Measurements from ENCODE around the gene NCAM2.
"Not testable (repeated sequence)": the region's sequence is repeated elsewhere in the genome, so short reads cannot be mapped to it uniquely, and the experiment has no call there.

The NCAM2 gene

DNA sequence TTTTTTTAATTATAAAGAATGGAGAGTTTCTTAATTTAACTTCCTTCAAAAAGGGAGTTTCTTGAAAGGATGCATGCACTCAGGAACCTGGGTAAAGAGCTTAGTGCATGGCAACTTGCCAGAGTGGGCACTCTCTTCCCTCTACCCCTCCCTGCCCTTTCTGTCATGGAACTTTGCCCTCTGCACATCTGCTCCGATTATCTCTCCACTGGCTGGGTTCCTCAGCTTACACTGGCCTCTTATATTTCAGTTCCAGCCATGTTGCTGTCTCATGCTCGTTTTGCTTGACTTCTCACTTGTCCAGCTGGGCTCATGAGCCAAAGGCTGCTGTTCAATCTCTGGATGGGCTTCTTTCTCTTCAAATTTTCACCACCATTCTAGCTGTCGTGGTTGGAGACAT, 87.0 kb downstream of the NCAM2 start:
- intact Hi-C loops (cut with DNase I), result no loop called here
- DNase-seq, result peak in 3 of 10 donors; percentile 13 to 80 (median 37)

DNA sequence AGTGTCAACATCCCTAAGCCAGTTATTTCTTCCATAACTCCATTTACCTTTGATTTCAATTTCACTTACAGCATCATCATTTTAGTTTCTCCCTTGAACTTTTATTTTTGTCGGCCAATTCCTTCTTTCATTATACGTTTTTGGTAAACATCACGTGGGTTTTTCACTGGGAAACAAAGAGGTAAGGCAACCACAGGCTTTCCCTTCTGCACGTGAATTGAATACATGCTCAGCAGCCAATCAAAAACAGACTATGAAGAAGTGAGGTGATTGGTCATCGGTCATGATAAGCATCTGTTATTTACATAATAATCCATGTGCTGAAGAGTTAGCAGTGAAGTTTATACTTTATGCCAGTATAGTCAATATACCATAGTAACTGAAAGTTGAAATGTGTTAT, 98.7 kb downstream of the NCAM2 start:
- DNase-seq, result no peak
- intact Hi-C loops (cut with DNase I), result no loop called here

DNA sequence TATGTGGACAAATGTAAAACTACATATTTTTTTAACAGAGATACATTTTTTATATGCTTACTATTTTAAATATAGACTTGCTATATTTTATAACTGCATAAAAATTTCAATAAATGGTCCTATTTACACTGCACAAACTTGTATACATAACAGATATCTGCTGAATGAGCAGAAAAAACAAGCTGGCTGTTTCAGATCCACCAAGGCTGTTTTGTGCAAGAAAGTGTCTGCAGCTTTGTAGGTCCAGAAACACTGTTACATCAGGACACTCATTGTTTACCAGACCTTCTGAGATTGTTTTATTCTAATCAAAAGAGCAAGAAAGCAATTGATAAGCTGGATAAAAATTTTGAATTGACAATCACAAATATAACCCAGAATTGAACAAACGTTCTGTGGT, 99.3 kb downstream of the NCAM2 start:
- DNase-seq, result no peak
- intact Hi-C loops (cut with DNase I), result no loop called here

DNA sequence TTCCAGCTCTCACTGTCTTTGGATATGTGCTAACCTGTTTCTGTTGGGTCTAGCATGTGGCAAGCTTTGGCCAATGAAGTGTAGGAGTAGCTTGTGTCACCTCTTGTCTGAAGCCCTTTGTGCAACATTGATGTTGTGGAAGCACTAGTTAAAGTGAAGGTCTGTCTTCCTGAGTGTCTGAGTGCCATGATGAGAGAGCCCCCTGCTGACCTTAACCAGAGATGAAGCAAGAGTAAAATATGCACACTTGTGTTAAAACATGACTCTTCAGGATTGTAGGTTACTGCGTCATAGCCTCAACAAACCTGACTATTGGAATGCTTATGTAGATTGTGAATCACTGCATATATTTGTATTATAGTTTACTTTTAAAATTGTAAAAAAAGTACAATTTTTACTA, 103.7 kb downstream of the NCAM2 start:
- intact Hi-C loops (cut with DNase I), result loop anchor here (1.0 to 10.0 kb wide), 3 partner anchors 99 to 263 kb away; no protein-coding TSS in a partner anchor
- DNase-seq, result peak in 3 of 10 donors; percentile 16 to 83 (median 51)

GRCh38 chr21:21102896-21103295, 104.7 kb downstream of the NCAM2 start:
- intact Hi-C loops (cut with DNase I), result loop anchor here (1.0 to 10.0 kb wide), 3 partner anchors 100 to 262 kb away; no protein-coding TSS in a partner anchor
- DNase-seq, result no peak

DNA sequence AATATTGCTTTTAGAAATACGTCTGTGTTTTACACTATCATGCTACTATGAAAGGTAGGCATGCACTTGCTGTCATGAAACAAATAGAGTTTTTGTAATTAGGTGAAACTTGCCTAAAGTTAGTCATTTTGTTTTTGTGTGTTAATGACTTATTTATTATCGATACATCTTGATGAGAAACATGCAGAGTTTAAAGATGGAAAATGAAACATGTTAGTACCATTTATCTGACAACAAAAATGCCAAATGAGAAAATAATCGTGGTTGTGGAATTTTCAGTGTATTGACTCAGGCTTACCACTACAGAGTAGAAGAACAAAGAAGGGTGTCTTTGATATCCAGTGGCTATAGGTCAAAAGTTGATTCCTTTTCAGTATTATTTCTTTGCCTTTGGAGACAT, 105.5 kb downstream of the NCAM2 start:
- intact Hi-C loops (cut with DNase I), result loop anchor here (10.0 kb wide), 1 partner anchor 261 kb away; no protein-coding TSS in a partner anchor

DNA sequence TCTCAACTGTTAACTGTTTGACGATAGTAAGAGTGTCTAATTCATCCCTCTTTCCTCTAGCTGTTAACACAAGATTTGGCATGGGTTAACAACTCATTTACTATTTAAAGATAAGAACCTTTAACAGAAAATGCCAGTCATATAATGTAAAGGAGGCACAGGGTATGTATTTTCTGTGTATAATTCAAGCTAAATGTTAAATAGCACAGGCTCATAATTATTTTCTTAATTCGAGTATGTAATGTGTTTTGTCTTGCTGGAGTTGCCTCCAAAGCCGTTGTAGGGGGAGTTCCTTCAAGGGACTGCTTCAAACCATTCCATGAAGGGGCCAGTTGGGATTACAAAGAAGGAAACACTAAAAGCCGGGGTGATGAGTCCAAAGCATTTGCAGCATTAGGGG, 111.5 kb downstream of the NCAM2 start:
- intact Hi-C loops (cut with DNase I), result loop anchor here (10.0 kb wide), 1 partner anchor 255 kb away; no protein-coding TSS in a partner anchor

More for the DNA sequence above, 105.5 kb downstream of the NCAM2 start:
- no peak for DNase-seq

DNA sequence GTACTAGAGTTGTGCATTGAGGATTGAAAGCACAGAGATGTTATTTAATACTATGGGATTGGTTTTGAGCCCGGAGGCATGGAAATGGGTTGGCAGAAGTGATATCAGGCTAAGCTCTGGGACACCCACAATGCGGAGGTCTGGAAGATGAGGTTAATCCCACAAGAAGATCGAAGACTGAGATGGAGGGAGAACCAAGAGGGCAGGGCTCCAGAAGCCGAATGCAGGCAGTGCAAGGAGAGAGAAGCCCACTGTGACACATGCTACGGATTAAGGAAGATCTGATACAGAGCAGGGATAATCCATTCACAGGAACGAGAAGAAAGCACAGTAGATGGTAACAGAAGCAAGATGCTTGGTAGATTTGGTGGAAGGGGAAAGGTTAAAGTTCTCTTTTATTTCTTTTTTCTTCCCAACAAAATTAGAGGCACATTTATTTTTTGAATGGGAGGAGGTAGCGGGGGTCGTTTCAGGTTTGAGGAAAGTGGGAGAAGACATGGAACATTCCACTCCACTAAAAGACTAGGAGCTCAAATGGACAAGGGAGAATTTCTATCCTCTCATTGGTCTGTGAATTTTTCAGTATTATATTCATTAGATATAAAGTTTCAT, 113.2 kb downstream of the NCAM2 start:
- intact Hi-C loops (cut with DNase I), result no loop called here
- DNase-seq, result no peak

More for the DNA sequence above, 111.5 kb downstream of the NCAM2 start:
- no peak for DNase-seq

- intact Hi-C loops (cut with DNase I), result no loop called here
- DNase-seq, result no peak
Observed at GRCh38 chr21:21114461-21114860, 116.3 kb downstream of the NCAM2 start.

DNA sequence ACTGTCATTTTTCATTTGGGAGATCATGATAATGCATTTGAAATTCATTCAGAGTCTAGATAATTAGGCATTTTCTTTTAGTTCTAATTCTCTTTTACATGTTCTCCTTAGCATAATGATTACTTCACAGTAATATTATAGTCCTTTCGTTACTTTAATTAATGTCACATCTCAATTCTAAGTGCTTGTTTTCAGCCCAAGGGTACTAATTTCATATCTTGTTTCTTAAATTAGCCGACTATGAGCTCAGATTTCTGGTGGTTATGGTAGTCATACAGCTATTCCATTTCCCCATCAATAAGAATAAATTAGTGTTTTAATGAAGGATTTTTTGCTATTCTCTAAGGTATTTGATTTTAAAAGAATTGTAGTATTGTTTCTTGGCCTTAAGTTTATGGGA, 120.9 kb downstream of the NCAM2 start:
- intact Hi-C loops (cut with DNase I), result no loop called here

DNA sequence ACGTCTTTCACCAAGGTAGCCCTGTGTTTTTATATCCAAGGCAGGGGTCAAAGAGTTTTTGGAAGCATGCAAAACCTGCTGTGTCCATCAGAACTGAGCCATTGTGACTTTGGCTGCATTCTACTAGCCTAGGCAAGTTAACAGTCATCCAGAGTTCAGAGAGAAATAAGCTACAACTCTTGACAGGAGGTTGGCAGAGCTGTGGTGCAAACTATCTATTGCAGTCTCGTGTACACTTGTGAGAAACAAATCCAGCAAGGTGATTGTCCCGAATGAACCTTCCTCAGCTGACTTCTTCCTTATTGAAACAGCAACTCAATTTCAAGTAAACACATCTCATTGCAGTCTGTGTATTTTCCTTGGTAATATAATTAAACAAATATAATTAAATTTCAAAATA, 124.5 kb downstream of the NCAM2 start:
- no peak for DNase-seq

More for the DNA sequence above, 120.9 kb downstream of the NCAM2 start:
- DNase-seq, result no peak

DNA sequence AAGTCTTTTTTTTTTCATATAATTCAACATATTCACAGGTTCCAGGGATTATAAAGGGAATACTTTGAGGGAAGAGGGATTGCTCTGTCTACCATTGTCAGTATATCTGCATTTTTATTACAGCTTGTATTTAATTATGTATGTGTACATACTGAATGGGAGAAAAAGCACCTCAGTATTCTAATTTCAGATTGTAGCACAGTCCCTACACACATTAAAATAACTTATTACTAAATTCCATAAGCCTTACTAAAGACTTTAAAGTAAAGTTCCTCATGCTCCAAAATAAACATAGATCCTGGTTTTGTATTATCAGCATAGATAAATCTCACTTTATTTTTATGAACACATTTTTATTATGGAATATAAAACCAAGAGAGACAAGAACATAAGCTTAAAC, 134.2 kb downstream of the NCAM2 start:
- no peak for DNase-seq
- intact Hi-C loops (cut with DNase I), result no loop called here

More for the DNA sequence above, 124.5 kb downstream of the NCAM2 start:
- intact Hi-C loops (cut with DNase I), result no loop called here

- DNase-seq, result no peak
- intact Hi-C loops (cut with DNase I), result no loop called here
Observed at GRCh38 chr21:21137986-21138385, 139.8 kb downstream of the NCAM2 start.

- intact Hi-C loops (cut with DNase I), result no loop called here
- peak in 3 of 10 donors; percentile 48 to 69 (median 54) for DNase-seq
Observed at GRCh38 chr21:21146587-21147373, 148.6 kb downstream of the NCAM2 start.

- no peak for DNase-seq
Observed at GRCh38 chr21:21147374-21147745, 149.2 kb downstream of the NCAM2 start.

DNA sequence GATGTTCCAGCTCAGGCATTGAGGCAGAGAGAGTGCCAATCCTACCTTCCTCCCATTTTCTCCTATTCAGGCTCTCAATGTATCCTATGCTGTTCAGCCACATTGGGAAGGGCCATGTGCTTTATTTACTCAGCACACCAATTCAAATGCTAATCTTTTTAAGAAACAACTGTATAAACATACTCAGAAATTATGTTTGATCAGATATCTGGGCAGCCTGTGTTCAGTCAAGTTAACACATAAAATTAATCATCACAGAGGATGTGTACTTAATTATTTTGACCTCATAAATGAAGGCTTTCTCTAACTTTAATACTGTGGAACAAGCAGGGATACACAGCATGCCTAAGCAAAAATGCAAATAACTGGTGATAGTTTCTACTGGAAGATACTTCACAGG, 149.8 kb downstream of the NCAM2 start:
- intact Hi-C loops (cut with DNase I), result no loop called here
- no peak for DNase-seq

More at GRCh38 chr21:21147374-21147745, 149.2 kb downstream of the NCAM2 start:
- intact Hi-C loops (cut with DNase I), result no loop called here

GRCh38 chr21:21148514-21148913, 150.3 kb downstream of the NCAM2 start:
- intact Hi-C loops (cut with DNase I), result no loop called here

DNA sequence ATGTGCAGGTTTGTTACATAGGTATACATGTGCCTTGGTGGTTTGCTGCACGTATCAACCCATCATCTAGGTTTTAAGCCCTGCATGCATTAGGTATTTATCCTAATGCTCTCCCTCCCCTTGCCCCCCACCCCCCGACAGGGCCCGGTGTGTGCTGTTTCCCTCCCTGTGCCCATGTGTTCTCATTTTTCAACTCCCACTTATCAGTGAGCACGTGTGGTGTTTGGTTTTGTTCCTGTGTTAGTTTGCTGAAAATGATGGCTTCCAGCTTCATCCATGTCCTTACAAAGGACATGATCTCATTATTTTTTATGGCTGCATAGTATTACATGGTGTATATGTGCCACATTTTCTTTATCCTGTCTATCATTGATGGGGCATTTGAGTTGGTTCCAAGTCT, 151.2 kb downstream of the NCAM2 start:
- intact Hi-C loops (cut with DNase I); DNase-seq: not testable (repeated sequence)

More at GRCh38 chr21:21148514-21148913, 150.3 kb downstream of the NCAM2 start:
- no peak for DNase-seq

DNA sequence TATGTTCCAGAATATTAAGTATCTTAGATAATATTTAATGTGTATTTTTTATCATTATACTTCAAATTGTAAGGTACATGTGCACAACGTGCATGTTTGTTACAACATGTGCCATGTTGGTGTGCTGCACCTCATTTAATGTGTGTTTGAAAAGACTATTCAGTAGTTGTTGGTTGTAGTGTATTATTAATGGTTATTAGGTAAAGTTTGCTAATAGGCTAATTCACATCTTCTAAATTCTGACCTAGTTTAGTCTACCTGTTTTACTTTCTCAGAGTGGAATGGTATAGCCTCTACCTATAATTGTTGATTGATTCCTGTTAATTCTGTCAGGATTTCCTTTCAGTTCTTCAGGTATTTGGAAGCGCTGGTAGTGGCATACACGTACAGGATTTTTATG, 153.0 kb downstream of the NCAM2 start:
- DNase-seq, result no peak
- intact Hi-C loops (cut with DNase I), result no loop called here

GRCh38 chr21:21156397-21156796, 158.2 kb downstream of the NCAM2 start:
- DNase-seq, result no peak
- intact Hi-C loops (cut with DNase I), result no loop called here

- no peak for DNase-seq
- intact Hi-C loops (cut with DNase I), result no loop called here
Observed at GRCh38 chr21:21156957-21157356, 158.7 kb downstream of the NCAM2 start.

Measured in posterior cingulate gyrus (tissue), 11 donors.